DMS 273 treated with DMSO at 0.1 percent for 48 hours (cell line): ENCODE results near the gene PPCS.

Experiments used
- DNase-seq: peaks from one replicate; lab custom pipeline; 2025; lab: John Stamatoyannopoulos, UW

Gene PPCS

GRCh38 chr1:42456010-42456753 is at the start of gene PPCS, which contains the start of gene ZMYND12:
TSS of gene PPCS (plus strand) at chr1:42456543. CDS start at chr1:42456566, 23 bp downstream.
TSS of gene ZMYND12 (minus strand) at chr1:42456022. CDS start at chr1:42455997, 25 bp downstream.
- peak; percentile 76 for DNase-seq

GRCh38 chr1:42414551-42415496 is 41.5 kb upstream of the PPCS start:
- DNase-seq: no peak

GRCh38 chr1:42417166-42417565 is 39.2 kb upstream of the PPCS start:
- no peak for DNase-seq

GRCh38 chr1:42418516-42418915 is 37.8 kb upstream of the PPCS start:
- no peak for DNase-seq

- peak; percentile 87 for DNase-seq
These were observed 37.1 kb upstream of the PPCS start for GRCh38 chr1:42419126-42419821.

- no peak for DNase-seq
These were observed 36.2 kb upstream of the PPCS start for GRCh38 chr1:42420121-42420520.

- DNase-seq: peak; percentile 98
These were observed 35.3 kb upstream of the PPCS start for GRCh38 chr1:42420911-42421585.

- DNase-seq: peak; percentile 17
These were observed 33.6 kb upstream of the PPCS start for GRCh38 chr1:42422737-42423136.

- DNase-seq: no peak
These were observed 32.7 kb upstream of the PPCS start for GRCh38 chr1:42423681-42424080.

GRCh38 chr1:42424201-42424600 is 32.1 kb upstream of the PPCS start:
- no peak for DNase-seq

- DNase-seq: no peak
These were observed 29.1 kb upstream of the PPCS start for GRCh38 chr1:42427240-42427639.

GRCh38 chr1:42429603-42430002 is 26.7 kb upstream of the PPCS start:
- no peak for DNase-seq

- no peak for DNase-seq
These were observed 25.8 kb upstream of the PPCS start for GRCh38 chr1:42430286-42431135.

- no peak for DNase-seq
These were observed 24.8 kb upstream of the PPCS start for GRCh38 chr1:42431514-42431913.

GRCh38 chr1:42432714-42433113 is 23.6 kb upstream of the PPCS start:
- DNase-seq: no peak

- no peak for DNase-seq
These were observed 23.0 kb upstream of the PPCS start for GRCh38 chr1:42433369-42433768.

- DNase-seq: no peak
These were observed 22.0 kb upstream of the PPCS start for GRCh38 chr1:42434340-42434739.

- DNase-seq: no peak
These were observed 16.4 kb upstream of the PPCS start for GRCh38 chr1:42439940-42440339.

GRCh38 chr1:42442662-42443061 is 13.7 kb upstream of the PPCS start:
- DNase-seq: no peak

GRCh38 chr1:42449256-42449655 is 7.1 kb upstream of the PPCS start:
- DNase-seq: no peak

- no peak for DNase-seq
These were observed 6.3 kb upstream of the PPCS start for GRCh38 chr1:42450061-42450460.
